IPS-NIHi11 (cell line): ENCODE data around the gene GAB2.

Source experiments
- DNase-seq: peaks from one replicate; pipeline ENCODE4 v3.0.0; 2012; ENCODE audit warnings: mixed read lengths, low spot score

Gene GAB2

GRCh38 chr11:78220218-78221157 lies 197.1 kb downstream of the GAB2 start:
- DNase-seq = no peak

- DNase-seq = no peak
These were observed 198.0 kb downstream of the GAB2 start for GRCh38 chr11:78219493-78220217.

GRCh38 chr11:78218707-78219492 lies 198.7 kb downstream of the GAB2 start:
- DNase-seq = no peak

GRCh38 chr11:78217650-78218541 lies 199.7 kb downstream of the GAB2 start:
- no peak for DNase-seq

GRCh38 chr11:78216571-78217287 lies 200.9 kb downstream of the GAB2 start:
- DNase-seq = no peak

GRCh38 chr11:78216021-78216420 lies 201.6 kb downstream of the GAB2 start:
- DNase-seq = no peak

- DNase-seq = no peak
These were observed 203.1 kb downstream of the GAB2 start for GRCh38 chr11:78214331-78215194.

GRCh38 chr11:78213526-78214330 lies 203.9 kb downstream of the GAB2 start:
- DNase-seq = no peak

GRCh38 chr11:78212586-78213371 lies 204.8 kb downstream of the GAB2 start:
- DNase-seq = no peak

GRCh38 chr11:78211565-78211964 lies 206.1 kb downstream of the GAB2 start:
- DNase-seq = no peak

- no peak for DNase-seq
These were observed 207.5 kb downstream of the GAB2 start for GRCh38 chr11:78210000-78210608.

GRCh38 chr11:78209478-78209877 lies 208.1 kb downstream of the GAB2 start:
- DNase-seq = no peak

GRCh38 chr11:78208257-78209165 lies 209.1 kb downstream of the GAB2 start:
- no peak for DNase-seq

- no peak for DNase-seq
These were observed 209.9 kb downstream of the GAB2 start for GRCh38 chr11:78207532-78208256.

GRCh38 chr11:78205691-78206090 lies 211.9 kb downstream of the GAB2 start:
- DNase-seq = no peak

GRCh38 chr11:78205256-78205655 lies 212.4 kb downstream of the GAB2 start:
- no peak for DNase-seq
